Activated naive CD4-positive, alpha-beta T cell treated with anti-CD3 and anti-CD28 coated beads, Interleukin-2, amount 50 U/mL, for 16 hours (primary cell): ENCODE data around the gene STX1A.
A peak's percentile ranks its signal among the peaks of the same experiment; 100 is the strongest.
"Not testable (repeated sequence)": the region's sequence is repeated elsewhere in the genome, so short reads cannot be mapped to it uniquely, and the experiment has no call there.

Experiments used
- DNase-seq: peaks from one replicate; pipeline ENCODE4 v3.0.0-alpha.2; 2020

Gene STX1A

DNA sequence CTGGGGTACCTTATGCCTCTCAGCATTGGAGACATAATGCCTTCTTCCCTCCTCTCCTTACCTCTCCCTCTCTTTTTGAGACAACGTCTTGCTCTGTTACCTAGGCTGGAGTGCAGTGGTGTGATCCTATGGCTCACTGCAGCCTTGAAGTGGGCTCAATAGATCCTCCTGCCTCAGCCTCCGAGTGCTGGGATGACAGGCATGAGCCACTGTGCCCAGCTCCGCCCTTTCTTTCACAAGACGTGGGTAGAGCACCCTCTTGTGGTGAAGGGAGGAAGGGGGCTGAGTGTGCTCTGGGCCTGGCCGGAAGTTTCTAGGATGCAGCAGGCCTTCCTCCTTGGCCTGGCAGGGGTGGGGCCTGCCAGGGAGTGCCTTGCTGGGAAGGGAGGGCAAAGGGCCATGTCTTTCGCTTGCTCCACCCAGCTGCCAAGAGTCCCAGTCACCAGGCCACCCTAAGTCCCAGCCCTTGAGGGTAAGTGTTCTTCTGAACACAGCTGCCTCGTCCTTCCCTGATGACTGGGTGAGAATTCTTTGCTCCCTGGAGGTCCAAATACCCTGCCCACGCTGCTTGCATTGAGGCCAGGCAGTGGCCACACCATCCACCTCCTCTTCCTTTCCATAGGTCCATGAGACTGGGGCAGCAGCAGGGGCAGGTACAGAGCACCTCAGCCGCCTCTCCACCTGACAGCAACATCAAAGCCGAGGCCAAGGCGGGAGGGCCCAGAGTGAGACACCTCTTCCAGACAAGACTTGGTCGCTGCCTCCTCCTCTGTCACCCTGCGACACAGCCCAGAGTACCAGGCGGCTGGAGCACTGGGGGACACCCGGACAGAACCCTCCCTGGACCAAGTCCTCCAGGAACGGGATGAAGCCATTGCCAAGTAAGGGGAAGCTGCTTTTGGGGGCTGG lies 15.4 kb upstream of the STX1A start:
- peak; percentile 81 for DNase-seq

DNA sequence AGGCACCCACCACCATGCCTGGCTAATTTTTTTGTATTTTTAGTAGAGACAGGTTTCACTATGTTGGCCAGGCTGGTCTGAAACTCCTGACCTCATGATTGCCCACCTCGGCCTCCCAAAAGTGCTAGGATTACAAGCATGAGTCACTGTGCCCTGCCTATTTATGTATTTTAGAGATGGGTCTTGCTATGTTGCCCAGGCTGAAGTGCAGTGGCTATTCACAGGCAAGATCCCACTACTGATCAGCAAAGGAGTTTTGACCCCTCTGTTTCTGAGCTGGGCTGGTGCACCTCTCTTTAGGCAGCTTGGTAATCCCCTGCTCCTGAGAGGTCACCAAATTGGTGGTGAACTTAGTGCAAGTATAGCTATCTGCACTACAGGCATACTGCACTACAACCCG lies 12.9 kb upstream of the STX1A start:
- DNase-seq, result no peak

DNA sequence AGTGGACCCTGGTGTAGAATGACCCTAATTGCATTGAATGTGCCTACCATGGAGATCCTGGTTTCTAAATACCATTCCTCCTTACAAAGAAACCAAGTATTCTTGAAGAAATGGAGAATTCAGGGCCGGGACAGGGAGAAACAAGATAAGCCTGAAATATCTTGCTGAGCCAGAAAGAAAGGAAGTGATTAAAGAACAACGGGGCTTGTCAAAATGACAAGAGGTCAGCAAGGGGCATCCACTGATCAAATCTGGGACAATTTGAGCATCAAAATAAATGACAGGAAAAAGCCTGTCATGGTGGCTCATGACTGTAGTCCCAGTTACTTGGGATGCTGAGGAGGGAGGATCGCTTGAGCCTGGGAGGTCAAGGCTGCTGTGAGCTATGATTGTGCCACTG lies 11.0 kb upstream of the STX1A start:
- DNase-seq, result no peak

DNA sequence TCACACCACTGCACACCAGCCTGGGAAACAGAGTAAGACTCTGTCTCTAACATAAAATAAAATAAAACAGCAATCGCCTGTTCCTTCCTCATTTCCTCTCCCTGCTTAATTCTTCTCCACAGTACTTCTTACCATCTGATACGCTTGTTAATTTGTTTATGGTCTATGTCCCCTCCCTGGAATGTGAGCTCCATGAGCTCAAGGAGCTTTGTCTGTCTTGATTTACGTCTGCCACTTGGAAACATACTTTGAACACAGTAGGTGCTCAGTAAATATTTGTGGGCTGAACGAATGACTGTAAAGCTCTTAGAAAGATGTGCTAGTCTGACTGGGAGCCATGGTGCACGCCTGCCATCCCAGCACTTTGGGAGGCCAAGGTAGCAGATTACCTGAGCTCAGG lies 9.1 kb upstream of the STX1A start:
- DNase-seq, result no peak

DNA sequence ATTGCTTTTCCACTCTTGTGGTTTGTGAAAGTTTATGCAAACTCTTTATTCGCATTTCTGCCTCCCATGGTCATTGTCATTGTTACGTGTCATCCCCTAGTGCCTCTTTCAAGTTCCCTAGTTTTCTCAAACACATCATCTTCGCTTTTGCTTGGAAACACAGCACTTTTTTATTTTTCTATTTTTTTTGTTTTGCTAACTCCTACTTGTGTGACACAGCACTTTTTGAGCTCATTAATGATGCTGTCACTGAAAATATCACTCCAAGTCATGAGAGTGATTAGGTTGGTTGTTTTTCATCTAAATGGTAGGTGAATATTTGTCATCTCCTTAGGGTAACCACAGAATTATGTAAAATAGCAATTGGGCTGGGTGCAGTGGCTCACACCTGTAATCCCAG lies 8.5 kb upstream of the STX1A start:
- DNase-seq, result no peak

DNA sequence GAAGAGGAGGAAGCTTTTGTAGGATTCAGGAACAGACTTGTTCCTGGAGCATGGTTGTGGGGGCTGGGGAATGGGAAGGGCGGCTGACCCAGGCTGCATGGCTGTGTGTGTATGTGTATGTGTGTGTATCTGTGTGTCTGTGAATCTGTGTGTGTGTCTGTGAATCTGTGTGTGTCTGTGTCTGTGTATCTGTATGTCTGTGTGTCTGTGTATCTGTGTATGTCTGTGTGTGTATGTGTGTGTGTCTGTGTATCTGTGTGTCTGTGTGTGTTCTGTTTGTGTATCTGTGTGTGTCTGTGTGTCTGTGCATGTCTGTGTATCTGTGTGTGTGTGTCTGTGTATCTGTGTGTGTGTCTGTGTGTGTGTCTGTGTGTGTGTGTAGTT lies 6.6 kb upstream of the STX1A start:
- no peak for DNase-seq

DNA sequence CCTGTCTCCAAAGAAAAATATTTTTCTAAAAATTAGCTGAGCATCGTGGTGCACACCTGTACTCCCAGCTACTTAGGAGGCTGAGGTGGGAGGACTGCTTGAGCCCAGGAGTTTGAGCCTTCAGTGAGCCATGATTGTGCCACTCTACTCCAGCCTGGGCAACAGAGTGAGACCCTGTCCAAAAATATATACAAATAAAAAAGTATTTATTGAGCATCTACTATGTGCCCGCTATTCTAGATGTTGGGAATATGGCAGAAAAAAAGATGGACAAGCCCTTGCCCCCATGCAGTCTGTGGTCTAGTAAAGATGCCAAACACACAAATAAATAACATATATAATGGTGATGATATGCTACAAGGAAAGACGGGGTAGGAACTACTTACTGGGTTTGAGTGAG lies 4.3 kb upstream of the STX1A start:
- DNase-seq, result no peak

DNA sequence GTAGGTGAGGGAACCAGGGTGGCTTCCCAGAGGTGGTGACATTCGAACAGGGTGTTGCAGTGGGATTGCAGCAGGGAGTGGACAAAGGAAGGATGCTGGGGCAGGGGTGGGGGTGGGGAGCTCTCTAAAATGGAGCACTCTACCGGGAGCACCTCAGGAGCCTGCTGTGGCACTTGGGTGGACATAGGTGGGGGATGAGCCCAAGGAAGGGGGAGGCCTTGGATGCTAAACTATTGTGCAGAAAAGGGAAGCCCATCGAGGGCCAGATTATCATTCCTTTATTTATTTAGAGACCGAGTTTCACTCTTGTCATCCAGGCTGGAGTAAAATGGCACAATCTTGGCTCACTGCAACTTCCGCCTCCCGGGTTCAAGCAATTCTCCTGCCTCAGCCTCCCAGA lies 3.3 kb upstream of the STX1A start:
- DNase-seq, result no peak

DNA sequence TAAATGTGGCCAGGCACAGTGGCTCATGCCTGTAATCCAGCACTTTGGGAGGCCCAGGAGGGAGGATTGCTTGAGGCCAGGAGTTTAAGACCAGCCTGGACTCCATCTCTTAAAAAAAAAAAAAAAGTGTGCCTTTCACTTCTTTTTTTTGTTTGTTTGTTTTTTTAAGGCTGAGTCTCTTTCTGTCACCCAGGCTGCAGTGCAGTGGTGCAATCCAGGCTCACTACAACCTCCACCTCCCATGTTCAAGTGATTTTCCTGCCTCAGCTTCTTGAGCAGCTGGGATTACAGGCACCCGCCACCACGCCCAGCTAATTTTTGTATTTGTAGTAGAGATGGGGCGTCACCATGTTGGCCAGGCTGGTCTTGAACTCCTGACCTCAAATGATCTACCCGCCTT lies 2.7 kb upstream of the STX1A start:
- not testable (repeated sequence) for DNase-seq

DNA sequence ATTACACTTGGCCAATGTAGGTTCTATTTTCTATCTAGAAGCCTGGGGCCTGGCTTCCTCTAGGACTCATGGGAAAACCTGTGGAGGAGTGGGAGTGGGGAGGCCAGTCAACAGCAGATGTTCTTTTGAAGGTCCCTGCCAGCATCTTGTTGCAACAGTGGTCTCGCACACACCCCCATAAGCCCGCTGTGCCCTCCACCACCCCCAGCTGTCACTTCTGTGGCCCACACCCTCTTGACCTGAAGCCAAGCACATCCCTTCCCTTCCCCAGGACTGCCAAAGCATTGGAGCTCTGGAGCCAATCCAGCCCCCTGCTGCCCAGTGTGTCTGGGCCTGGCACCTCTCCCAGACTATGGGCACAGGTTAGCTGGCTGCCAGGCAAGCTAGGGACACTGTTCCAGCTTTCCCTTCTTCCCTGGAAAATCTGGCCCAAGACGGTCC lies 1.9 kb upstream of the STX1A start:
- DNase-seq, result no peak

DNA sequence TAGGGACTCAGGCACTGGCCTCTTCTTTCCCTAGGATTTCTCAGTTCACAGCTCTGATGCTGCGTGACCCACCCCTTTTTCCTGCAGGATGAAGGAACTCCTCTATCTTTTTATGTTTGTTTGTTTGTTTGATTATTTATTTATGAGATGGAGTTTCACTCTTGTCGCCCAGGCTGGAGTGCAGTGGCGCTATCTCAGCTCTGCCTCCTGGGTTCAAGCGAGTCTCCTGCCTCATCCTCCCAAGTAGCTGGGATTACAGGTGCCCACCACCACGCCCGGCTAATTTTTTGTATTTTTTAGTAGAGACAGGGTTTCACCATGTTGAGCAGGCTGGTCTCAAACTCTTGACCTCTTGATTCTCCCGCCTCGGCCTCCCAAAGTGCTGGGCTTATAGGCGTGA lies 974 bp upstream of the STX1A start:
- DNase-seq, result not testable (repeated sequence)

DNA sequence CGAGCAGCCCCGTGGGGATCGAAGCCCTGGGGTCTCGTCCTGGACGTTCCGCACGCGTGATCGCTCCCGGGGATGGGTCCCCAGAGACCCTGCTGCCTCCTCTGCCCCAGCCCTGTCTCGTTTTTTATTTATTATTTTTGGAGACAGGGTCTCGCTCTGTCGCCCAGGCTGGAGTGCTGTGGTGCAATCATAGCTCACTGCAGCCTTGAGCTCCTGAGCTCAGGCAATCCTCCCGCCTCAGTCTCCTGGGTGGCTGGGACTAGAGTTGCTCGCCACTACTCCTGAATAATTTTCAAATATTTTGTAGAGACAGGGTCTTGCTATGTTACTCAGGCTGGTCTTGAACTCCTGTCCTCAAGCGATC lies 319 bp upstream of the STX1A start:
- DNase-seq, result no peak

DNA sequence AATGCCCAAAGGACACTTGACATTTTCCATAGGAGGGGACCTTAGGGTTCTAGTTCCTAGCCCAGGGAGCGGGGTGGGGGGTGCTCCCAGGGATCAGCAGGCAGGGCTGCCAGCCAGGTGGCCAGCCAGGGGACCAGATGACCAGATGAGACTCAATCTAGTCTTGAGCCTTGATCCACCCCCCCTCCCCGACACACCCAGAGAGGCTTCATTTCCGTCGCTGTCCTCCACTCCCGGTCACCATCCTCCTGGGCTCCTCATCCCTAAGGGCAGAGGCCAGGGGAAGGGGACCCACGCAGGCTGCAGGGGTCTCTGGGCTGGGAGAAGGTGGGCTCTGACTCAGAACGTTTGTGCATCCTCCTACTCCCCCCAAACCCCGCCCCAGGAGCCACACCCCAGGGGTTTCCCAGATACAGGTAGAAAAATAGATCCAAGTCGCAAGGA lies 1.0 kb downstream of the STX1A start:
- DNase-seq, result no peak

DNA sequence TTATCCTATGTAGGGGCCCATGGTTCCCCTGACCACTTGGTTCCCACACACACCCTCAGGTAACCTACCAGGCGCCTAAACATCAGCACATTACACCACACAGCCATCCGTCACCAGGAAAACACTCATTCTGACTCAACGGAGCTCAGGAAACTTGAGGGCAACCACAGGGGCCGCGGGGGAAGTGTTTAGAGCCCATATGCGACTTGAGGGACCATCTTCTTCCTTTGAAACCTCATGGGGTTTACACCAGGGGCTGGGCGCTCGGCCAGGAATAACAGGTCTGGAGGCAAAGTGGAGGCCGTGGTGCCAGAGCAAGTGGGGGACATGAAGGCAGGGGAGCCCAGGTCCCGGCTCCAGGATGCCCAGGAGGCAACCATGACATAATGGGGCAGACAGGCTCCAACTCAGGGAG lies 1.5 kb downstream of the STX1A start:
- peak; percentile 70 for DNase-seq

DNA sequence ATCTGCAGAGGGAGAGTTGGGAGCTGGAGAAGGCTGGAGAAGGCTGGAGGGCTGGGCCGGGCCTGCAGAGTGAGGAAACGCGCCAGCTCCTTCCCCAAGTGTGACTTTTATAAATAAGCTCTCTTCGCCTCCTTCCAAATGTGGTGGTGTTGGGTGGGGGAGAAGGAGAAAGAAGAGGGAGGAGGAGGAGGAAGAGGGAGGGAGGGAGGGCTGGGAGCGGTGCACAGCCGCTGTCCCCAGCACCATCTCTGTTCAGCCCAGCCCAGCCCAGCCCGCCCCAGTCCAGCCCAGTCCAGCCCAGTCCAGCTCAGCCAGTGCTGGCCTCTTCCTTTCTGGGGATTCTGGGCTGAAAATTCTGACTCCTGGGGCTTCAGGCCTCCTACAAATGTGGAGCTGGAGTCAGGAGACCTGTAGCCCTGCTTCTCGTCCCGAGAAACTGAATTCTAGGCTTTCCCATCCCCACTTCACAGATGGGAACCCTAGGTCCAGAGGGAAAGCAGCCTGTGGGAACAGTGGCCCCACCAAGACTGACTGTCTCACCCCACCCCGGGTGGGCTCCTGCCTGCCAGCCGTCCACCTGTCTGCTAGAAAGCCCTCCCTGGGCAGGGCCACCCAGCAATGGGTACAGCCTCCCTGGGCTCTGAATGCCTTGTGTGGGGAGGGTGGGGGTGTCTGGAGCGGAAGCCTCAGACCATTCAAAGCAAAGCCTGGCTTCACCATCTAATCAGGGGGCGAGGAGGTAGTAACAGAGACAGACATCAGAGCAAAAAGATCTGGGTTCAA lies 2.3 kb downstream of the STX1A start:
- DNase-seq, result no peak

DNA sequence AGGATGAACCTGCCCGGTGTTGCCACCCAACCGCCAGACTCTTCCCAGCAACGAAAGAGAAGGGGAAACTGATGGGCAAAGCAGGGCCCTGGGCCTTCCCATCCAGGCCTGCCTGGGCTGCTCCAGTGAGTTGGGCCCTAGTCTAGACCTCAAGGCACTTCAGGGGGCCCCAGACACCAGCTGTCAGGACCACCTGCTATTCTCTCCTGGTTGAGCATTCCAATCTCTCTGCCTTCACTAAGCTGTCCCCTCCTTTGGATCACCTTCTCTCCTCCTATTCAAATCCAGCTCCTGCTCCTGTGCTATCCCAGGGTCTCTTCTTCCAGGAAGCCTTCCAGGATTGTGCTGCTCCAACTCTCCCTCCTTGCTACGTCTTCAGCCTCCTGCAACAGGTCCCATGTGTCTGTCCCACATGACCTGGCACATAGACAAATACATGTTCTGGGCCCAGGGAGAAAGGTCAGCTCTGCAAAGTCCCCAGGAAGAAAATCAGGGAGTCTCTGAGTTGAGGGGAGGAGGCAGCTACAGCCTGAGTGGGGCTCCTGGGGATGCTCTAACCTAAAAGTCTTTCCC lies 3.1 kb downstream of the STX1A start:
- no peak for DNase-seq

DNA sequence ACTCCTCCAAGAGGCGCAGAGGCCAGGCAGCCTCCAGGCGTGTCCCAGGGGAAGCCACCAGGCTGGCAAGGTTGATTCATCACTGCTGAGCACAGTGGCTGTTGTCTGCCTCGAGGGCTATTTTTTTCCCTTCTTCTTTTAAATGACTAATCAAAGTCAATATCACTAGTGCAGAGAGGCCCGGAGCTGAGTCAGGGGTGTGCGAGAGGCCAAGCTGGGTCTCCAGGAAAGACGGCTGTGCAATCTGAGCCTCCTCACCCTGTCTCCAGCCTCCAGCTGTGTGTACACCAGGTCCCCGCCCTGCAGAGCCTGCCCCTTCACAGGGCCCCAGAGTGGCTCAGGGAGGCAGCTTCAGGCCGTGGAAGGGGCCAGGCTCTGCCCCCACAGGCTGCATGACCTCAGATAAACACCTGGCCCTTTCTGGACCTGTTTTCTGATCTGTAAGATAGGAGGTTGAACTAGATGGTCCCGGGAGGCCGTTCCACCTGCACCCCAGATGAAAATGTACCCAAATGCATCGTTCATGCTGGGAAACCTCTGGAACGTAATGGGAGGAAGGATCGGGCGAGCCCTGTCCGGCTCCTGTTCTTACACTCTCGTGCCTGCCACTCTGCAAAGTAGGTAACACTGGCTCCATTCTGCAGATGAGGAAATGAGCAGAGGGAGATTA lies 3.7 kb downstream of the STX1A start:
- peak; percentile 58 for DNase-seq

DNA sequence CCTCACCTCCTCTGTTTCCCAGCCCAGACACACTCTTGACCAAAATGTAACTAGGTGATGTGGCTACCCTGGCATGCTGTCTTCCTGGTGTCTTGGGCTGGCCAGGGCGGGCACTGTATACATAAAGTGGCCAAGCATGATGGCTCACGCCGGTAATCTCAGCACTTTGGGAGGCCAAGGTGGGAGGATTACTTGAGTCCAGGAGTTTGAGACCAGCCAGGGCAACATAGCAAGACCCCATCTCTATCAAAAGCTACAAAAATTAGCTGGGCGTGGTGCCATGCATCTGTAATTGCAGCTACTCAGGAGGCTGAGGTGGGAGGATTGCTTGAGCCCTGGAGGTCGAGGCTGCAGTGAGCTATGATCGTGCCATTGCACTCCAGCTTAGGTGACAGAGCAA lies 6.2 kb downstream of the STX1A start:
- not testable (repeated sequence) for DNase-seq

DNA sequence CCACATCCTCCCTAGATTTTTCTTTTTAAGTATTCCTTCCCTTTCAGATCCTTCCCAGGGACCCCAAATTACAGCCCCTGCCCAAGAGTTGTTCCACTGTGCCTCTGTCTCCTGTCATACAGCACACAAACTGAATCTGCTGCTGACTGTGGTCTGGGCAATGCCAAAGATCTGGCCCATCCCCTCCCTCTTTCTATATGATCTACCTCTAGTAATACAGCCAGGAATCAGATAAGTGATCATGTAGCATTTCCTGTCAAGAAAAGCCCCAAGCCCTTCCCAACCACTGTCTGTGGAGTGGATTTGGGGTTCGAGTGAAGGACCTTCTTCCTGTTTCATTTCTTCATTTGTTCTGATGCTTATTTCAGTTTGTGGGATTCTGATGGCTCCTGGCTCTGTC lies 6.7 kb downstream of the STX1A start:
- DNase-seq, result no peak

DNA sequence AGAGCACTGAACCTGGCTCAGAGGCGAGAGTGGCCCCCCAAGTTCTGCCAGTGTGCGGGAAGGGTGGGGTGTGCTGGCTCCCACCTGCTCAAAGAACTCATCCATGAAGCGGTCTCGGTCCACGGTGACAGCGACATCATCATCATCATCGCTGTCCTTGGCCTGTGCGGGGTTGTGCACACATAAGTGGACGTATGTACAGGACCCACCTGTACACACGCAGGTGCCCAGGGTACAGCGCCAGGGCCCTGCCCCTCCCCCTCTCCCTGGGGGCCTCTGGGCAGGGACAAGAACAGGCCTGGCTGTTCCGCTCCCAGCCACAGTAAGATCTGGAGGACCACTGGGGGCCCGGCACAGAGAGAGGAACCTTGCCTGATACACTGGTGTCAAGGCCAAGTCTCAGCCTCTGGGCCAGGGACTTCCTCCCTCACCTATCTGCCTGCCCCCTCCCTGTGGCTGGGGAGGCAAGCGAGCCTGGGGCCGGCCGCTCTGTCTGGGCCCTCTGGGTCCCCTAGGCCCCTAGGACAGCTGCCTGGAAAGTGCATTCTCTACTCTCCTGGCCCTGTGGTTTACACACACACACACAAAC lies 10.4 kb downstream of the STX1A start:
- no peak for DNase-seq

DNA sequence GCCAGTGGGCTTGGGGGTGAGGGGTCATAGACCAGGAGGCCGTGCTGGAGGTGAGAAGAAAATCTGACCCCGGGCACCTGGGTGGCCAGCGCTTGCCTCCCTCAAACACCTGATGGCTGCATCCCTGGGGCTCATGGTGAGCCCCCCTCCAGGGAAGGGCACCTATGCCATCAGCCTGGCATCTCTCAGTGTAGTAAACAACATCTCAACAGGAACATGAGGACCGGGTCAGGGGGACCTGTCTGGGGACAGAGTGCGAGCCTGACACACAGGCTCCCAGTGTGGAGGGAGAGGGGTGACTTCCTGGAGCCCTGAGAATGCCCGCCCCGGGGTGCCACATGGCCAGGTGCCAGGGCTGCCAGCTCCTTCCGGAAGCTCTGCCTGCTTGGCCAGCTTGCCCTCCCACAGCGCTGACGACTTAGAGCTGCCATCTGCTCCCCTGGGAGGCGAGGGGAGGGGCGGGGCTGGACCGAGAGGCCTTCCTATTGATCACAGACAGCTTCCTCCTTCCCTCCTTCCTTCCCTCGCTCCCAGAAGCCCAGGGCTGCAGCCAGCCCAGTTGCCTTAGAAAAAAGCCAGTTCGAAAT lies 12.3 kb downstream of the STX1A start:
- DNase-seq, result no peak
